ENCODE results near the gene CD63.

CD63 gene

DNA sequence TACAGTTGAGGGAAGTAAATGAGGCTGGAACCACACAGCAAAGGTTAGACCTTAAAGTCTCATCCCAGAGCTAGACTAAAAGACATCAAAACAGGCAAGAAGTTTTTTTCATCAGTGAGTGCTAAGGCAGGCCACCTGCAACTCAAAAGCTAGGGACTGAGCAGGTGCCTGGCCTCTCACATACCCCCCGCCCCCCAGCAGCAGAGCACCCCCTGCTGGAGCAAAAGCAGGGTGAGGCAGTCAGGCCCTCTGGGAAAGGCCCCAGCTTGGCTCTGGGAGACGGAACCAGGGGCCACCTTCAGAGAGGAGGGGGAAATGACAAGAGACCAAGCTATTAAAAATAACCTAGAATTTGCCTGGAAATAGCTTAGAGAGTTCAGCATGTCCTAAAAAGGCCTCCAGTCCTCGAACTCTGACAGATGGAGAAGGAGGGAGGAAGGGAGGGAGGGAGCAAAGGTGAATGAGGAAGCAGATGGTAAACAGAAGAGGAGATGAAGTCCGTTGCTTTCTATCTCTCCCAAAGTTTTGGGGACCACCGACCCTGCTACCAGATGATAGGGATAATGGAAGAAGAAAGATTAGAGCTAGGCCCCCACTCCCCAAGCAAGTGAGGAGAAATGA lies 22.9 kb downstream of the CD63 start:
- no peaks in the 10 kb centered on the region for H3K9me3 ChIP-seq (ENCODE audit: control insufficient read depth in 1 of 2, low read length in 2 of 2)
- peak overlapping the region in 1 of 2 donors; percentile 17 for H3K4me3 ChIP-seq (ENCODE audit: low read depth in 1 of 2, low read length in 2 of 2)
- no peak overlapping the region for H3K27ac ChIP-seq (ENCODE audit: low read depth, low read length)
- peaks cover 0 to 21% of the 10 kb centered on the region in 2 donors for H3K27me3 ChIP-seq (ENCODE audit: control insufficient read depth in 1 of 2, insufficient read depth in 2 of 2, low read length in 2 of 2)
- H3K36me3 ChIP-seq (ENCODE audit: control insufficient read depth in 1 of 2, insufficient read depth in 2 of 2, low read length in 2 of 2): no peaks in the 10 kb centered on the region
- H3K4me1 ChIP-seq (ENCODE audit: control insufficient read depth in 1 of 2, insufficient read depth in 2 of 2, low read length in 2 of 2): peaks cover 18 to 36% of the 10 kb centered on the region in 2 donors
- H3K9ac ChIP-seq (ENCODE audit: low read depth in 1 of 2, low read length in 2 of 2): no peak overlapping the region

DNA sequence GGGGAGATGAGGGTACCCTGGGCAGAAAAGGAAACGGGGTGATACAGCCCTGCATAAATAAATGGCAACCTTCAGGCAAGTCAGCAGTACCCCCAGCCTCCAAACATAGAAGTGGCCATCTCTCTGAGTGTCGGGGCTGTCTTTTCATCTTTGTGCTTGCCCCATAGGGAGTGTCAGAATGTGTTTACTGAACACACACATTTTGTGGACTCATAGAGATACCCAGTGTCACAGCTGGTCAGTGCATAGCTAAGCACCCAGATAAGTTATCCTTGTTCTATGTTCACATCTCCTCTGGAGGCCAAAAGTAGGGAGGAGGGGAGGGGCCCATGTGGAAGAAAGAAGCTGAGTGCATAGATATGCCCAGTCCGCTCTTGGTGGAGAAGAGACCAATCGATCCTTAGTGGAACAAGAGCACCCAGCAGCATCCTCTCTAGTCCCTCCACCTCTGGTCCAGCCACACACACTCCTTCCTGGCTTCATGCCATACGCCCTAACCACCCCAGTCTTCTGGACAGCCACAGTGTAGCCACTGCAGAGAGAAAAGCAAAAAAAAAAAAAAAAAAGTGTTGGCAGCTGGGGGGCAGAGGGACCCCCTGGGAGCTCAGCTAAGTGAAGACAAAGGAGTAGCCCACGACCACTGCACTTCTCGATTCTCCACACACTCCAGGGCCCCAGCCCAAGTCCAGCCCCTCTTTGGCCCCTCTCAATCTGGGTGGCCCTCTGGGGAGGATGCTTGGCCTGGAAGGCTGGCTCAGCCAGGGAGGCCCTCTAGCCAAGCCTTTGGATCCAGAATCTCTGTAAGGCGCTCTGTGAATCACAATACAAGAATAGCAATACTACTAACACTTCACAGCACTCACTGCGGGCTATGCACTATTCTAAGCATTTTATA lies 23.7 kb downstream of the CD63 start:
- no peaks in the 10 kb centered on the region for H3K9me3 ChIP-seq (ENCODE audit: control insufficient read depth in 1 of 2, low read length in 2 of 2)
- no peaks in the 10 kb centered on the region for H3K36me3 ChIP-seq (ENCODE audit: control insufficient read depth in 1 of 2, insufficient read depth in 2 of 2, low read length in 2 of 2)
- H3K27ac ChIP-seq (ENCODE audit: low read depth, low read length): no peak overlapping the region
- H3K27me3 ChIP-seq (ENCODE audit: control insufficient read depth in 1 of 2, insufficient read depth in 2 of 2, low read length in 2 of 2): peaks cover 0 to 21% of the 10 kb centered on the region in 2 donors
- H3K4me3 ChIP-seq (ENCODE audit: low read depth in 1 of 2, low read length in 2 of 2): no peak overlapping the region
- peaks cover 18 to 36% of the 10 kb centered on the region in 2 donors for H3K4me1 ChIP-seq (ENCODE audit: control insufficient read depth in 1 of 2, insufficient read depth in 2 of 2, low read length in 2 of 2)
- H3K9ac ChIP-seq (ENCODE audit: low read depth in 1 of 2, low read length in 2 of 2): no peak overlapping the region

- Histone ChIP-seq H3K4me3 (ENCODE audit: low read depth in 1 of 2, low read length in 2 of 2) (no peak overlapping the region), H3K27me3 (ENCODE audit: control insufficient read depth in 1 of 2, insufficient read depth in 2 of 2, low read length in 2 of 2) (peaks cover 0 to 15% of the 10 kb centered on the region in 2 donors), H3K27ac (ENCODE audit: low read depth, low read length) (no peak overlapping the region), H3K9ac (ENCODE audit: low read depth in 1 of 2, low read length in 2 of 2) (no peak overlapping the region), H3K36me3 (ENCODE audit: control insufficient read depth in 1 of 2, insufficient read depth in 2 of 2, low read length in 2 of 2) (no peaks in the 10 kb centered on the region), H3K4me1 (ENCODE audit: control insufficient read depth in 1 of 2, insufficient read depth in 2 of 2, low read length in 2 of 2) (peaks cover 24 to 37% of the 10 kb centered on the region in 2 donors), H3K9me3 (ENCODE audit: control insufficient read depth in 1 of 2, low read length in 2 of 2) (no peaks in the 10 kb centered on the region)
These were observed 24.7 kb downstream of the CD63 start for GRCh38 chr12:55703901-55704761.

GRCh38 chr12:55703288-55703687 lies 25.5 kb downstream of the CD63 start:
- H3K4me3 ChIP-seq (ENCODE audit: low read depth in 1 of 2, low read length in 2 of 2): no peak overlapping the region
- H3K36me3 ChIP-seq (ENCODE audit: control insufficient read depth in 1 of 2, insufficient read depth in 2 of 2, low read length in 2 of 2): no peaks in the 10 kb centered on the region
- no peak overlapping the region for H3K9ac ChIP-seq (ENCODE audit: low read depth in 1 of 2, low read length in 2 of 2)
- H3K9me3 ChIP-seq (ENCODE audit: control insufficient read depth in 1 of 2, low read length in 2 of 2): no peaks in the 10 kb centered on the region
- H3K4me1 ChIP-seq (ENCODE audit: control insufficient read depth in 1 of 2, insufficient read depth in 2 of 2, low read length in 2 of 2): peaks cover 17 to 33% of the 10 kb centered on the region in 2 donors
- H3K27ac ChIP-seq (ENCODE audit: low read depth, low read length): no peak overlapping the region
- peaks cover 0 to 9% of the 10 kb centered on the region in 2 donors for H3K27me3 ChIP-seq (ENCODE audit: control insufficient read depth in 1 of 2, insufficient read depth in 2 of 2, low read length in 2 of 2)

DNA sequence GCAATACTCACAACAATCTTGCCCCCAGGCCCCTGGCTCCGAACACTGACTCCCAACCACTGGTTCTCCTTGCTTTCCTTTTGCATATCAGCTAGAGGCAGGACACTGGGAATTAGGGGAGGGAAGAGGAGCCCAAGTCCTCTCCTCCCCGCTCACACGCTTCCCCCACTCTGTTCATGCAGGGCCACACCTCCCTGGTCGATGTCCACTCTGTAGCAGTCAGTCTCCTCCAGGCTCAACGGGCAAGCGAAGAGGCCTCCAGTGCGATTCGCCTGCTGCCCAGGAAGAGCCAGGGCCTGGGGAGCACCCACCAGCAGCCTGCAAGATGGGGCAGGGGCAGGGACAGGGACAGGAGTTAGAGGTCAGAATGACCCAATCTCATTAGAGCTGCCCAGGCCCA lies 25.9 kb downstream of the CD63 start:
- Histone ChIP-seq H3K36me3 (ENCODE audit: control insufficient read depth in 1 of 2, insufficient read depth in 2 of 2, low read length in 2 of 2) (no peaks in the 10 kb centered on the region), H3K9ac (ENCODE audit: low read depth in 1 of 2, low read length in 2 of 2) (no peak overlapping the region), H3K27ac (ENCODE audit: low read depth, low read length) (no peak overlapping the region), H3K4me1 (ENCODE audit: control insufficient read depth in 1 of 2, insufficient read depth in 2 of 2, low read length in 2 of 2) (peaks cover 15 to 30% of the 10 kb centered on the region in 2 donors), H3K27me3 (ENCODE audit: control insufficient read depth in 1 of 2, insufficient read depth in 2 of 2, low read length in 2 of 2) (peaks cover 0 to 6% of the 10 kb centered on the region in 2 donors), H3K9me3 (ENCODE audit: control insufficient read depth in 1 of 2, low read length in 2 of 2) (no peaks in the 10 kb centered on the region), H3K4me3 (ENCODE audit: low read depth in 1 of 2, low read length in 2 of 2) (no peak overlapping the region)

- H3K9ac ChIP-seq (ENCODE audit: low read depth in 1 of 2, low read length in 2 of 2): no peak overlapping the region
- peaks cover 10 to 11% of the 10 kb centered on the region in 2 donors for H3K4me1 ChIP-seq (ENCODE audit: control insufficient read depth in 1 of 2, insufficient read depth in 2 of 2, low read length in 2 of 2)
- H3K36me3 ChIP-seq (ENCODE audit: control insufficient read depth in 1 of 2, insufficient read depth in 2 of 2, low read length in 2 of 2): no peaks in the 10 kb centered on the region
- no peaks in the 10 kb centered on the region for H3K27me3 ChIP-seq (ENCODE audit: control insufficient read depth in 1 of 2, insufficient read depth in 2 of 2, low read length in 2 of 2)
- H3K4me3 ChIP-seq (ENCODE audit: low read depth in 1 of 2, low read length in 2 of 2): no peak overlapping the region
- no peaks in the 10 kb centered on the region for H3K9me3 ChIP-seq (ENCODE audit: control insufficient read depth in 1 of 2, low read length in 2 of 2)
- no peak overlapping the region for H3K27ac ChIP-seq (ENCODE audit: low read depth, low read length)
These were observed 28.4 kb downstream of the CD63 start for GRCh38 chr12:55700255-55701018.

DNA sequence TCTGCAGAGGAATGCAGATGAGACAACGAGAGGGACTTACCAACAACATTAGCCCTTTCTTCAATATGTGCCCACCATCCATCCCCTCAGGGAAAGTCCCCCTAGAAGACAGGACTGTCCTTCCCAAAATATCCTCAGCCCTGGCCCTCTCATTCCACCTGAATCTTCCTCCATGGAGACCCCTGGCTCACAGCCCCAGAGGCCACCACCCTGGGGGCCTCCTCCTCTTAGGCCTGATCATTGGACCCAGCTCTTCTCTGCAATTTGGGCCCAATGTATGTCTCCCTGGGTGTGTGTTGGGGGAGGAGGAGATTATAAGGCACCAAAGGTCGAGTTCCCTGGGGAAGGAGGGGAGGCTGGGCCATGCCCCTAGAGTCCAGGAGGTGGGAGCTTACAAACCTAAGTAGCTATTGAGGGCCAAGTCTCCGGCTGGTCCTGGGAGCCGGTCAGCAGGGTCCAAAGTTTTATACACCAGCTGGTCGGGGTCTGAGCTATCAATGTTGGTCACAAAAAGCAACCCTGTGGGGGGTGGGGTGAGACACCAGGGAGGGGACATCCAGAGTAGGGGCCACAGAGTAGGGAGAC lies 29.2 kb downstream of the CD63 start:
- no peaks in the 10 kb centered on the region for H3K27me3 ChIP-seq (ENCODE audit: control insufficient read depth in 1 of 2, insufficient read depth in 2 of 2, low read length in 2 of 2)
- no peak overlapping the region for H3K4me3 ChIP-seq (ENCODE audit: low read depth in 1 of 2, low read length in 2 of 2)
- H3K4me1 ChIP-seq (ENCODE audit: control insufficient read depth in 1 of 2, insufficient read depth in 2 of 2, low read length in 2 of 2): peaks cover 7 to 10% of the 10 kb centered on the region in 2 donors
- H3K9ac ChIP-seq (ENCODE audit: low read depth in 1 of 2, low read length in 2 of 2): no peak overlapping the region
- no peaks in the 10 kb centered on the region for H3K36me3 ChIP-seq (ENCODE audit: control insufficient read depth in 1 of 2, insufficient read depth in 2 of 2, low read length in 2 of 2)
- H3K9me3 ChIP-seq (ENCODE audit: control insufficient read depth in 1 of 2, low read length in 2 of 2): no peaks in the 10 kb centered on the region
- H3K27ac ChIP-seq (ENCODE audit: low read depth, low read length): no peak overlapping the region

GRCh38 chr12:55698965-55699364 lies 29.8 kb downstream of the CD63 start:
- H3K27ac ChIP-seq (ENCODE audit: low read depth, low read length): no peak overlapping the region
- H3K36me3 ChIP-seq (ENCODE audit: control insufficient read depth in 1 of 2, insufficient read depth in 2 of 2, low read length in 2 of 2): no peaks in the 10 kb centered on the region
- H3K4me3 ChIP-seq (ENCODE audit: low read depth in 1 of 2, low read length in 2 of 2): no peak overlapping the region
- H3K4me1 ChIP-seq (ENCODE audit: control insufficient read depth in 1 of 2, insufficient read depth in 2 of 2, low read length in 2 of 2): peaks cover 7 to 10% of the 10 kb centered on the region in 2 donors
- no peaks in the 10 kb centered on the region for H3K27me3 ChIP-seq (ENCODE audit: control insufficient read depth in 1 of 2, insufficient read depth in 2 of 2, low read length in 2 of 2)
- H3K9ac ChIP-seq (ENCODE audit: low read depth in 1 of 2, low read length in 2 of 2): no peak overlapping the region
- H3K9me3 ChIP-seq (ENCODE audit: control insufficient read depth in 1 of 2, low read length in 2 of 2): no peaks in the 10 kb centered on the region

DNA sequence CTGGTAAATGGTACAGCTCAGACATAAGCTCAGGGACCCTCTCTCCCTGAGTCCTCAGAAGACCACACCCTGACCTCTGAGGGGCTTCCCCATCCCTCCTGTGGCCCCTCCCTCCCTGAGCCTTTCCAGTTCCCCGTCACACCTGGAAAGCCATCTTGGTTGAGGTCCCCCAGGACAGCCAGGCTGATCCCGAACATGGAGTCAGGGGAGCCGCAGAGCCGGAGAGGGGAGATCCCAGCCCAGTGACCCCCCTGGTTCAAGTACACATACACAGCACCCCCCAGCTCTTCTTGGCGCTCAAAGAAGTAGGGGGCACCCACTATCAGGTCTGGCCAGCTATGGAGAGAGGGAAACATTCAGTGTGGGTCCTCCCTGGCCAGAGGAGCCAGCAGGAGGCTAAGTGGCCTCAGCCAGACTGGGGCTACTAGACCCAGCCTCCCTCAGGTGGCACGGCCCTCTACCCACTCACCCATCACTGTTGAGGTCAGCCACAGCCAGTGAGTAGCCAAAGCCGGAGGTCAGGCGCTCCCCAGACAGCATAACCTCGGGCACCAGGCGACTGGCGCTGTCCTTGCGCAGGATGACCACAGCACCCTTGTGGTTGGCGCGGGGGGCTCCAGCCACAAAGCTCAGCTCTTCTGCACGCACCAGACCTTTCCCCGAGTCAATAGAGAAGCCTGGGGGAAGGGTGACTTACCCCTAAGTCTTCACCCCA lies 30.4 kb downstream of the CD63 start:
- no peaks in the 10 kb centered on the region for H3K9me3 ChIP-seq (ENCODE audit: control insufficient read depth in 1 of 2, low read length in 2 of 2)
- no peaks in the 10 kb centered on the region for H3K36me3 ChIP-seq (ENCODE audit: control insufficient read depth in 1 of 2, insufficient read depth in 2 of 2, low read length in 2 of 2)
- no peak overlapping the region for H3K27ac ChIP-seq (ENCODE audit: low read depth, low read length)
- no peak overlapping the region for H3K4me3 ChIP-seq (ENCODE audit: low read depth in 1 of 2, low read length in 2 of 2)
- no peaks in the 10 kb centered on the region for H3K27me3 ChIP-seq (ENCODE audit: control insufficient read depth in 1 of 2, insufficient read depth in 2 of 2, low read length in 2 of 2)
- peaks cover 5 to 7% of the 10 kb centered on the region in 2 donors for H3K4me1 ChIP-seq (ENCODE audit: control insufficient read depth in 1 of 2, insufficient read depth in 2 of 2, low read length in 2 of 2)
- H3K9ac ChIP-seq (ENCODE audit: low read depth in 1 of 2, low read length in 2 of 2): no peak overlapping the region
